H1 (cell line): ENCODE measurements around the gene EFCAB8. TPM values are rescaled to one million over a fixed set of nuclear protein-coding genes. Genes with fewer than 3 reads are reported as not detected.
"Not testable (repeated sequence)": the region's sequence is repeated elsewhere in the genome, so short reads cannot be mapped to it uniquely, and the experiment has no call there.

Source experiments
- CTCF ChIA-PET: fragments of 300-600 bp; sonication (Branson Sonifier 250); formaldehyde crosslinking; loops from one replicate; lab custom pipeline; 2021; ENCODE audit not compliant: partially characterized antibody; lab: Charles Lee
- POLR2A ChIA-PET: fragments of 300-600 bp; sonication (Branson Sonifier 250); formaldehyde crosslinking; loops from one replicate; lab custom pipeline; 2021; ENCODE audit warnings: inconsistent platforms; ENCODE audit not compliant: partially characterized antibody; lab: Charles Lee
- DNase-seq, 2 experiments: peaks; one replicate each; pipeline versions ENCODE4 v3.0.0 to v3.0.0-alpha.2; 2010 to 2022; ENCODE audit warnings: low spot score in 2 of 2, low read depth in 1 of 2, mixed read lengths in 1 of 2
- FAIRE-seq: peaks from 2 replicates; lab custom pipeline; 2011; peaks lifted over from hg19 to GRCh38; lab: Jason Lieb, UNC
- H2AFZ ChIP-seq: 2 replicates; pipeline ENCODE4 v1.8.1; 2012; ENCODE audit warnings: low read length, inconsistent platforms
- H2AK5ac ChIP-seq: 2 replicates; pipeline ENCODE4 v1.6.1; 2013; ENCODE audit warnings: low read depth, low read length
- H2BK120ac ChIP-seq: replicated peaks from 2 replicates; pipeline ENCODE3; 2013; ENCODE audit warnings: low read depth, low read length, inconsistent platforms
- H2BK12ac ChIP-seq: 2 replicates; pipeline ENCODE4 v1.6.1; 2013; ENCODE audit warnings: low read depth, low read length
- H2BK15ac ChIP-seq: 2 replicates; pipeline ENCODE4 v1.6.1; 2013; ENCODE audit warnings: low read length
- H2BK20ac ChIP-seq: 2 replicates; pipeline ENCODE4 v1.6.1; 2013; ENCODE audit warnings: low read length
- H2BK5ac ChIP-seq: 2 replicates; pipeline ENCODE4 v1.6.1; 2013; ENCODE audit warnings: low read depth, low read length
- H3K14ac ChIP-seq: 2 replicates; pipeline ENCODE4 v1.6.1; 2013; ENCODE audit warnings: inconsistent platforms; ENCODE audit not compliant: insufficient read length
- H3K18ac ChIP-seq: 2 replicates; pipeline ENCODE4 v1.6.1; 2013; ENCODE audit warnings: low read length; ENCODE audit errors: extremely low read depth
- H3K23ac ChIP-seq: 2 replicates; pipeline ENCODE4 v1.6.1; 2013; ENCODE audit warnings: inconsistent platforms; ENCODE audit not compliant: insufficient read length
- H3K23me2 ChIP-seq: 2 replicates; pipeline ENCODE4 v1.6.1; 2013; ENCODE audit warnings: low read depth, low read length
- H3K27ac ChIP-seq: 2 replicates; pipeline ENCODE4 v1.6.1; 2011; ENCODE audit warnings: low read depth, low read length, inconsistent platforms
- H3K27me3 ChIP-seq, 4 experiments: replicated peaks in 1 of 4; 1 replicate in 1 of 4; 2 replicates in 3 of 4; pipeline versions ENCODE4 v1.6.1 to v1.8.1; 2011 to 2013; ENCODE audit warnings: low read length in 3 of 4, mild to moderate bottlenecking in 3 of 4, inconsistent platforms in 2 of 4, mixed read lengths in 2 of 4, moderate library complexity in 1 of 4; ENCODE audit not compliant: control insufficient read depth in 3 of 4, insufficient read depth in 3 of 4; ENCODE audit errors: extremely low read depth in 1 of 4
- H3K36me3 ChIP-seq, 4 experiments: 2 replicates each; pipeline versions ENCODE4 v1.6.1 to v1.8.1; 2011 to 2013; ENCODE audit warnings: mild to moderate bottlenecking in 4 of 4, low read length in 3 of 4, moderate library complexity in 2 of 4, control low read depth in 1 of 4, inconsistent platforms in 1 of 4; ENCODE audit not compliant: insufficient read depth in 4 of 4, control insufficient read depth in 2 of 4
- H3K4ac ChIP-seq: replicated peaks from 2 replicates; pipeline ENCODE3; 2013; ENCODE audit warnings: low read length, low read depth, mixed read lengths, inconsistent platforms; ENCODE audit not compliant: insufficient read length
- H3K4me1 ChIP-seq, 4 experiments: replicated peaks in 1 of 4; 1 replicate in 1 of 4; 2 replicates in 3 of 4; pipeline versions ENCODE4 v1.6.1 to v1.8.1; 2011 to 2013; ENCODE audit warnings: low read length in 3 of 4, inconsistent platforms in 2 of 4, mixed read lengths in 1 of 4; ENCODE audit not compliant: insufficient read depth in 4 of 4, control insufficient read depth in 3 of 4
- H3K4me2 ChIP-seq, 2 experiments: 2 replicates each; pipeline versions ENCODE4 v1.6.1 to v1.8.1; 2011 to 2013; ENCODE audit warnings: low read depth in 2 of 2, low read length in 2 of 2, control low read depth in 1 of 2, inconsistent platforms in 1 of 2, mild to moderate bottlenecking in 1 of 2; ENCODE audit not compliant: insufficient read depth in 1 of 2
- H3K4me3 ChIP-seq, 4 experiments: fragments of 200-600, 300-600 bp in 1 of 4; sonication (generic), shearing (Covaris generic), sonication (Bioruptor Twin) in 1 of 4; 2 replicates each; pipeline versions ENCODE4 v1.5.1 to v1.8.1; 2011 to 2016; ENCODE audit warnings: low read length in 4 of 4, low read depth in 3 of 4, control low read depth in 2 of 4, inconsistent platforms in 2 of 4, mild to moderate bottlenecking in 2 of 4, mixed read lengths in 1 of 4, moderate library complexity in 1 of 4; ENCODE audit not compliant: insufficient read depth in 2 of 4; ENCODE audit errors: extremely low read depth in 1 of 4
- H3K56ac ChIP-seq: replicated peaks from 2 replicates; pipeline ENCODE3; 2013; ENCODE audit warnings: low read depth, mild to moderate bottlenecking, mixed read lengths, low read length, inconsistent platforms; ENCODE audit not compliant: insufficient read length
- H3K79me1 ChIP-seq: 2 replicates; pipeline ENCODE4 v1.6.1; 2013; ENCODE audit warnings: low read depth, low read length, control low read depth
- H3K79me2 ChIP-seq, 2 experiments: 2 replicates each; pipeline versions ENCODE4 v1.6.1 to v1.8.1; 2012 to 2013; ENCODE audit warnings: low read length in 2 of 2, mild to moderate bottlenecking in 2 of 2, inconsistent platforms in 1 of 2; ENCODE audit not compliant: insufficient read depth in 2 of 2, control insufficient read depth in 1 of 2
- H3K9ac ChIP-seq, 4 experiments: replicated peaks in 1 of 4; 1 replicate in 1 of 4; 2 replicates in 3 of 4; pipeline versions ENCODE4 v1.6.1 to v1.8.1; 2011 to 2013; ENCODE audit warnings: low read depth in 3 of 4, low read length in 3 of 4, control low read depth in 2 of 4, mild to moderate bottlenecking in 2 of 4, moderate library complexity in 2 of 4, inconsistent platforms in 1 of 4; ENCODE audit errors: extremely low read depth in 1 of 4
- H3K9me3 ChIP-seq, 2 experiments: 2 replicates each; pipeline versions ENCODE4 v1.6.1 to v1.8.1; 2012 to 2013; ENCODE audit warnings: mild to moderate bottlenecking in 2 of 2, moderate library complexity in 2 of 2, control low read depth in 1 of 2, inconsistent platforms in 1 of 2, low read depth in 1 of 2, low read length in 1 of 2, mixed read lengths in 1 of 2; ENCODE audit not compliant: insufficient read depth in 2 of 2
- H4K20me1 ChIP-seq, 2 experiments: replicated peaks in 1 of 2; 2 replicates each; pipeline versions ENCODE3 to v1.8.1; 2011 to 2013; ENCODE audit warnings: inconsistent platforms in 2 of 2, low read length in 2 of 2, mild to moderate bottlenecking in 1 of 2; ENCODE audit not compliant: insufficient read depth in 2 of 2, control insufficient read depth in 1 of 2
- H4K5ac ChIP-seq: 2 replicates; pipeline ENCODE4 v1.6.1; 2013; ENCODE audit warnings: low read length, low read depth, mixed read lengths, inconsistent platforms; ENCODE audit not compliant: insufficient read length
- H4K8ac ChIP-seq: 2 replicates; pipeline ENCODE4 v1.8.0; 2013; ENCODE audit warnings: mild to moderate bottlenecking, moderate library complexity, low read length, inconsistent platforms; ENCODE audit not compliant: insufficient read depth; ENCODE audit errors: extremely low read depth
- H4K91ac ChIP-seq: replicated peaks from 2 replicates; pipeline ENCODE3; 2013; ENCODE audit warnings: low read length, mixed read lengths, inconsistent platforms; ENCODE audit not compliant: insufficient read length
- EP300 ChIP-seq, 2 experiments: IDR thresholded peaks; 1 replicate in 1 of 2; 2 replicates in 1 of 2; pipeline ENCODE4 v1.6.1; 2011 to 2012; ENCODE audit warnings: low read depth in 2 of 2, low read length in 2 of 2, mild to moderate bottlenecking in 2 of 2, borderline replicate concordance in 1 of 2, inconsistent platforms in 1 of 2, moderate library complexity in 1 of 2
- POLR2AphosphoS5 ChIP-seq: IDR thresholded peaks from 2 replicates; pipeline ENCODE4 v1.6.1; 2011; ENCODE audit warnings: low read depth, low read length
- RXRA ChIP-seq: IDR thresholded peaks from 2 replicates; pipeline ENCODE4 v1.6.1; 2011; ENCODE audit warnings: low read depth, mild to moderate bottlenecking, low read length, moderate library complexity; ENCODE audit not compliant: insufficient read depth
- TCF12 ChIP-seq: IDR thresholded peaks from 2 replicates; pipeline ENCODE4 v1.6.1; 2011; ENCODE audit warnings: low read depth, mild to moderate bottlenecking, low read length
- WGBS, 2 experiments: shearing (Covaris generic) in 1 of 2; methylation state at CpG; one replicate each; pipeline versions ENCODE4 v1.1.6 to v1.1.7; 2013 to 2015; ENCODE audit warnings: low lambda C conversion rate in 2 of 2, mixed read lengths in 2 of 2, inconsistent platforms in 1 of 2, low coverage in 1 of 2, missing lambda C conversion rate in 1 of 2; ENCODE audit not compliant: insufficient replicate concordance in 2 of 2, insufficient coverage in 1 of 2, insufficient read length in 1 of 2; ENCODE audit errors: extremely low coverage in 1 of 2, missing lambda C conversion rate in 1 of 2; 5-methylcytosine and 5-hydroxymethylcytosine counted together
- polyA plus RNA-seq, 7 experiments: library from polyadenylated mRNA; depleted of rRNA in 3 of 7; stranded (reverse) in 5 of 7; unstranded in 2 of 7; fragments of >200 nt in 5 of 7; fragments of 200-250 nt in 2 of 7; gene quantifications; 1 replicate in 5 of 7; 2 replicates in 1 of 7; 4 replicates in 1 of 7; pipeline versions ENCODE4 v1.2.1 to v1.2.3, GENCODE V29; 2011 to 2013; ENCODE audit warnings: missing spikeins in 2 of 7, mixed read lengths in 2 of 7
- total RNA-seq: library from RNA; stranded (reverse); fragmentation: NEBNext Ultra II Directional; extraction: Animal tissue kit (Norgen Biotek cat#: 25700); gene quantifications from 2 replicates; pipeline ENCODE4 v1.2.1, GENCODE V29; 2021

The EFCAB8 gene
- total and polyA plus RNA-seq, 2 of the 8 experiments (the other 6 are each of a cell fraction or from before 2014, with no cell fraction given): 0.06 to 0.20 TPM

DNA sequence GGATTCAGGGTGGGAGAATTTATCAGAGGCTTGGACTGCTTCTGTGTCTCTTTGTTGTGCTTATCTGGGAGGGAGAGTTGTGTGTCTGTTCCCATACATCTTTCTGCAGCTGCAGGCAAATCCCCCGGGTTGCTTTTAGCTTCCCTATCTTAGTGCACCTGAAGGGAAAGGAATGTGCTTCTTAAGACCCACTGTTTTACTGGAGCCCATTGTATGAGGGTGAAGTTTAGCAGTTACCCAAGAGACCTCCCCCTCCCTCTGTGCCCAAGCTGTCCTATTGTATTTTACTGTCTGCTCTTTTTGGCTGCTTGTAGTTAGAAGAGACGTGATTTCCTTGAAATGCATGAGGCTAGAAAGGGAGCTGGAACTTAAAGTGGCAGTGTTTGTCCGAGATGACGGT, 91.8 kb downstream of the EFCAB8 start:
- CTCF ChIA-PET: interaction anchor here (0.8 to 2.3 kb wide), 6 partner anchors 25 to 262 kb away, joined by 3 to 8 read pairs (median 3); no protein-coding TSS in a partner anchor
- 40% methylated on average over 4 of the region's 4 CpGs; no CpG with 5 or more reads in 1 of the 2 experiments for WGBS, 2 experiments
- peak; percentile 27 to 48 for DNase-seq
- TF ChIP-seq POLR2AphosphoS5 (peak; percentile 88), TCF12 (peak; percentile 99), EP300 (IDR thresholded peaks at IDR 0.05; ENCODE audit: borderline replicate concordance in 1 of 2, low read depth in 2 of 2, low read length in 2 of 2) (0 out of 3 replicates have a peak, but pooled peaks of 1 of the 2 experiments have one; percentile 55), RXRA (0 out of 2 replicates have a peak, but pooled peaks have one; percentile 18)

More for the DNA sequence above, 91.8 kb downstream of the EFCAB8 start:
- H3K9me3 ChIP-seq, H2BK120ac ChIP-seq, H4K91ac ChIP-seq, H2BK12ac ChIP-seq, H3K4me1 ChIP-seq, H2BK5ac ChIP-seq, H2BK15ac ChIP-seq, H3K9ac ChIP-seq, H3K79me1 ChIP-seq, H3K4me3 ChIP-seq, H3K14ac ChIP-seq, H3K18ac ChIP-seq, H4K5ac ChIP-seq, H3K27ac ChIP-seq, H3K4me2 ChIP-seq, H3K56ac ChIP-seq, H2AK5ac ChIP-seq, H3K23me2 ChIP-seq, H3K36me3 ChIP-seq, H4K8ac ChIP-seq, H3K79me2 ChIP-seq, H3K4ac ChIP-seq, H4K20me1 ChIP-seq, H3K23ac ChIP-seq, H2AFZ ChIP-seq, H2BK20ac ChIP-seq: not testable (repeated sequence)
- POLR2A ChIA-PET: interaction anchor here (0.8 kb wide), 1 partner anchor 25 kb away, joined by 3 read pairs; no protein-coding TSS in a partner anchor
- peaks cover 14 to 60% (median 33%) of the 10 kb centered on the region in 4 experiments for H3K27me3 ChIP-seq
- peak; percentile 72 for FAIRE-seq
